Neutrophil (primary cell): ENCODE results near the gene HLA-F.

Source experiments
- H3K27ac ChIP-seq: fragments of 200-600 bp; sonication (generic); 2 replicates; pipeline ENCODE4 v1.5.1; 2016; ENCODE audit warnings: mild to moderate bottlenecking, moderate library complexity
- H3K27me3 ChIP-seq: fragments of 200-600 bp; sonication (generic); 2 replicates; pipeline ENCODE4 v1.6.0; 2016; ENCODE audit warnings: mild to moderate bottlenecking
- H3K36me3 ChIP-seq: fragments of 200-600 bp; sonication (generic); 2 replicates; pipeline ENCODE4 v1.5.1; 2017
- H3K4me1 ChIP-seq, 2 experiments: fragments of 200-600 bp in 1 of 2; sonication (generic) in 1 of 2; 1 replicate in 1 of 2; 2 replicates in 1 of 2; pipeline versions ENCODE4 v1.5.1 to v1.6.1; 2013 to 2016; ENCODE audit warnings: low read depth in 1 of 2, low read length in 1 of 2, mild to moderate bottlenecking in 1 of 2, moderate library complexity in 1 of 2; ENCODE audit not compliant: control insufficient read depth in 1 of 2, insufficient read depth in 1 of 2
- H3K4me3 ChIP-seq, 2 experiments: fragments of 200-600 bp in 1 of 2; sonication (generic) in 1 of 2; 1 replicate in 1 of 2; 2 replicates in 1 of 2; pipeline ENCODE4 v1.5.1; 2013 to 2016; ENCODE audit warnings: low read depth in 1 of 2, low read length in 1 of 2, mild to moderate bottlenecking in 1 of 2, moderate library complexity in 1 of 2
- H3K9me3 ChIP-seq: fragments of 200-600 bp; sonication (generic); 2 replicates; pipeline ENCODE4 v1.5.1; 2016
- TF ChIP-seq, protein P1 (sequence below): fragments of 200-600 bp; sonication (generic); IDR thresholded peaks from 2 replicates; pipeline ENCODE4 v1.5.1; 2016; ENCODE audit warnings: antibody characterized with exemption

The HLA-F gene

DNA sequence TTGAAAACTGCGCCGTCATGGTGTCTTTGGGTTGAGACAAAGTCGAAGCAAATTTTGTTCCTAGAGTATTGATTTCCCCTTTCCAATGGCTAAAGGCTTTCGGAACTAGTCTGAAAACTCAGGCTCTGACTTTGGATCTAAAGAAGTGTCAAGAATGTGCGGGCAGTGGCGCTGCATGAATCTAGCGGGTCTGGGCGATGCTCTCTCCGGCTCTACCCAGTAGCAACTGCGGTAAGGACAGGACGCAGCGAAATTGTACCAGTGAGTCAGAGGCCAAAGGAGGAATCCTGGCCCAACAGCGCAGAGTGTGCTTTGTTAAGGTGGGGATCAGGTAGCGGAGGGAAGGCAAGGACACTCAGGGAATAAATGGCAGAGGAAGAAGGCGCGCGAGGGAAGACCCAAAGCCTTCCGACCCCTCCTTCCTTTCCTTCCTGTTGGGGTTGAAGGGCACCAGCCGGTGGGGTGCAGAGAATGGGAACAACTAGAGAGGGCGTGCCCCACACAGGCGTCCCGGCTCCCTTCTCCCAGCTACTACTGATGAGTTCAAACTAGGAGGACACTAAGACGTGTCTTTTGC is 32.1 kb downstream of the HLA-F start:
- no peak overlapping the region for H3K27ac ChIP-seq
- H3K36me3 ChIP-seq, result no peaks in the 10 kb centered on the region
- H3K27me3 ChIP-seq, result peaks cover 60% of the 10 kb centered on the region
- TF ChIP-seq, protein P1, sequence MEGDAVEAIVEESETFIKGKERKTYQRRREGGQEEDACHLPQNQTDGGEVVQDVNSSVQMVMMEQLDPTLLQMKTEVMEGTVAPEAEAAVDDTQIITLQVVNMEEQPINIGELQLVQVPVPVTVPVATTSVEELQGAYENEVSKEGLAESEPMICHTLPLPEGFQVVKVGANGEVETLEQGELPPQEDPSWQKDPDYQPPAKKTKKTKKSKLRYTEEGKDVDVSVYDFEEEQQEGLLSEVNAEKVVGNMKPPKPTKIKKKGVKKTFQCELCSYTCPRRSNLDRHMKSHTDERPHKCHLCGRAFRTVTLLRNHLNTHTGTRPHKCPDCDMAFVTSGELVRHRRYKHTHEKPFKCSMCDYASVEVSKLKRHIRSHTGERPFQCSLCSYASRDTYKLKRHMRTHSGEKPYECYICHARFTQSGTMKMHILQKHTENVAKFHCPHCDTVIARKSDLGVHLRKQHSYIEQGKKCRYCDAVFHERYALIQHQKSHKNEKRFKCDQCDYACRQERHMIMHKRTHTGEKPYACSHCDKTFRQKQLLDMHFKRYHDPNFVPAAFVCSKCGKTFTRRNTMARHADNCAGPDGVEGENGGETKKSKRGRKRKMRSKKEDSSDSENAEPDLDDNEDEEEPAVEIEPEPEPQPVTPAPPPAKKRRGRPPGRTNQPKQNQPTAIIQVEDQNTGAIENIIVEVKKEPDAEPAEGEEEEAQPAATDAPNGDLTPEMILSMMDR, result no peak
- no peak overlapping the region for H3K4me3 ChIP-seq
- H3K9me3 ChIP-seq, result no peaks in the 10 kb centered on the region
- H3K4me1 ChIP-seq, result peaks cover 8 to 10% of the 10 kb centered on the region in 2 experiments

DNA sequence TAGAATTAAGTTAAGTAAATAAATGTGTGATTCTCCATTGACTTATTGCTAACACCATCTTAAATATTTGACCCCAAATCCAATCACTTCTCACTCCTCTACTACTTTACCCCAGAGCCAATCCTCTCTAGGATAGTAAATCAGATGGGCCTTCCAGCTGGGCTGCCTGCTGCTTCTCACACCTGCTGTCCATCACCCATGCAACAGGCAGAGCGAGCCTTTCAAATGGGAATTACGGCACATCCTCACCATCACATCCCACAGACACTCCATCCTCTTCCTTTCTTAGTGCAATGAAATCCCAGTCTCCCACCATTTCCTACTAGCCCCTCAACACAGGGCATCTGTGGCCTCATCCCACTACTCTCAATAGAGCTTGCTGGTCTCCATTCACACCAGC is 34.0 kb downstream of the HLA-F start:
- H3K27me3 ChIP-seq, result peaks cover 41% of the 10 kb centered on the region
- TF ChIP-seq, protein P1, result no peak

DNA sequence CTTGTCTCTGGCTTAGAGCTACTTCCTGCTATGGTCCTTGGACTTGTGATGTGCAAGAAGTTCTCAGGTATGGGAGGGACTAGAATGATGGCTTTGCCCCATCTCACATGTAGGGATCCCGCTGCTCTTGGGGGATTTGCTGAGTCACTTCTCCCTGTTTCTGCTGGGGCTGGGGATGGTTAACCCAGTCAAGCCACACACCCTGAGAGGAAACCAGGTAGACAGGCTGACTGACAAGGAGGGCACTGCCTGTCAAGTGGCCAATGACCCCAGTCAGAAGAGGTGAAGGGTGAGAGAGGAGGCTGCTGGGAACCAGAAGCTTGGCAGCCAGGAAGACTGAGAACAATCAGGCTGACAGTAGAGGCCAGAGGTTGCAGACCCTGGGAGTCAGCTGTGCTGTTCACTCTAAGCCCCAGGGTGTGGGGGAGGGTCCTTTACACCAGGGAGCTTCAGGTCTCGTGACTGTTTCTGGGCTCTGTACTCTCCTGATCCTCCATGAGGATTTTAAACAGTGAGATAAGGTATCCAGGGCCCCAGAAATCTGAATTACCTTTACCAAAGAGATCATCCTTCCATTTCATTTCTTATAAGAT is 34.6 kb downstream of the HLA-F start:
- Histone ChIP-seq H3K4me3 (no peak overlapping the region), H3K36me3 (no peaks in the 10 kb centered on the region), H3K27me3 (peaks cover 36% of the 10 kb centered on the region), H3K27ac (no peak overlapping the region), H3K9me3 (no peaks in the 10 kb centered on the region), H3K4me1 (peaks cover under 1 to 4% of the 10 kb centered on the region in 2 experiments)
- TF ChIP-seq, protein P1, result no peak

More for the DNA sequence above, 34.0 kb downstream of the HLA-F start:
- Histone ChIP-seq H3K27ac (no peak overlapping the region), H3K36me3 (no peaks in the 10 kb centered on the region), H3K9me3 (no peaks in the 10 kb centered on the region), H3K4me3 (no peak overlapping the region), H3K4me1 (peaks cover 3 to 5% of the 10 kb centered on the region in 2 experiments)

DNA sequence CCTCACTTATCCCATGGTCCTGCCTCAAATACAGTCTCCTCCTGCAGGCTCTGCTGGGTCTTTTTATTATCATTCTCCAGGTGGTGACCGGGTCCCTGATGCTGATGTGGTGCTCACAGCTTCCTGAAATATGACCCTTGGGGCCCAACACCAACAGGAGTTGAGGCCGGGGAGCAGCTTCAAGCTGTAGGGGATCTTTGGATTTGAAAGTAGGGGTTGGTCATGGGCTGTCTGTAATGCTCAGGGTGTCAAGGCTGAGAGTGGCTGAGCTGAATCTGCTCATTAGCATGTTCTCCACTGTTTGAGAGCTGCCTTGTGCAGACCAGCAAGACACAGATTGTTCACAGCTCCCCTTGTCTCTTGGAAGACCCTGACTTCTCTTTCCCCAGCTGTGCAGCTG is 35.5 kb downstream of the HLA-F start:
- Histone ChIP-seq H3K27ac (no peak overlapping the region), H3K9me3 (no peaks in the 10 kb centered on the region), H3K27me3 (peaks cover 28% of the 10 kb centered on the region), H3K36me3 (no peaks in the 10 kb centered on the region), H3K4me1 (no peaks in the 10 kb centered on the region), H3K4me3 (no peak overlapping the region)
- TF ChIP-seq, protein P1, result no peak

GRCh38 chr6:29759457-29759856 is 36.2 kb downstream of the HLA-F start:
- Histone ChIP-seq H3K27me3 (peaks cover 24% of the 10 kb centered on the region), H3K27ac (no peak overlapping the region), H3K36me3 (no peaks in the 10 kb centered on the region), H3K4me1 (no peaks in the 10 kb centered on the region), H3K4me3 (no peak overlapping the region), H3K9me3 (no peaks in the 10 kb centered on the region)
- TF ChIP-seq, protein P1, result no peak
